Upper lobe of right lung (tissue), 1 donor: ENCODE results near the gene NPC2. TPM values are rescaled to one million over a fixed set of nuclear protein-coding genes. Genes with fewer than 3 reads are reported as not detected.

ENCODE experiments used
- ATAC-seq: fragments of 200-7000 bp; cut with Tn5 transposase; one replicate; pipeline ENCODE4 v1.9.1; 2020; ENCODE audit warnings: mild to moderate bottlenecking, moderate library complexity
- DNase-seq: peaks from one replicate; pipeline ENCODE4 v3.0.0-alpha.2; 2020
- H3K27ac ChIP-seq: fragments of 200-600 bp; one replicate; pipeline ENCODE4 v1.8.0; 2022
- H3K27me3 ChIP-seq: fragments of 200-600 bp; one replicate; pipeline ENCODE4 v1.8.0; 2022; ENCODE audit warnings: mild to moderate bottlenecking
- H3K36me3 ChIP-seq: fragments of 200-600 bp; one replicate; pipeline ENCODE4 v1.8.0; 2022
- H3K4me1 ChIP-seq: fragments of 200-600 bp; one replicate; pipeline ENCODE4 v1.8.0; 2022
- H3K4me3 ChIP-seq: fragments of 200-600 bp; one replicate; pipeline ENCODE4 v1.8.0; 2022; ENCODE audit warnings: mild to moderate bottlenecking
- H3K9me3 ChIP-seq: fragments of 200-600 bp; one replicate; pipeline ENCODE4 v1.8.0; 2022
- intact Hi-C: fragments of 100-400 bp; cut with DNase I; formaldehyde crosslinking; loops from one replicate; pipeline ENCODE4 v1.11.0; 2022
- total RNA-seq: library from RNA; stranded (reverse); fragmentation: NEBNext Ultra II Directional; extraction: Animal tissue kit (Norgen Biotek cat#: 25700); gene quantifications from one replicate; pipeline ENCODE4 v1.2.1, GENCODE V29; 2021
- TF ChIP-seq, protein P1 (sequence below): fragments of 200-600 bp; IDR thresholded peaks from one replicate; pipeline ENCODE4 v1.8.0; 2022; ENCODE audit warnings: antibody characterized with exemption
- donor health status: DM: no; HTN: yes; CAD: no; lungs with severe emphysema.

Gene NPC2
- total RNA-seq, 1 donor from 2014 or later: 849 TPM

- Histone ChIP-seq H3K27ac (peak overlapping the region; percentile 0), H3K27me3 (no peaks in the 10 kb centered on the region), H3K4me3 (no peak overlapping the region), H3K36me3 (peaks cover 10% of the 10 kb centered on the region), H3K4me1 (peaks cover 15% of the 10 kb centered on the region), H3K9me3 (no peaks in the 10 kb centered on the region)
- no peak for ATAC-seq
- intact Hi-C loops: no loop called here
- DNase-seq: peak; percentile 60
- TF ChIP-seq, protein P1, sequence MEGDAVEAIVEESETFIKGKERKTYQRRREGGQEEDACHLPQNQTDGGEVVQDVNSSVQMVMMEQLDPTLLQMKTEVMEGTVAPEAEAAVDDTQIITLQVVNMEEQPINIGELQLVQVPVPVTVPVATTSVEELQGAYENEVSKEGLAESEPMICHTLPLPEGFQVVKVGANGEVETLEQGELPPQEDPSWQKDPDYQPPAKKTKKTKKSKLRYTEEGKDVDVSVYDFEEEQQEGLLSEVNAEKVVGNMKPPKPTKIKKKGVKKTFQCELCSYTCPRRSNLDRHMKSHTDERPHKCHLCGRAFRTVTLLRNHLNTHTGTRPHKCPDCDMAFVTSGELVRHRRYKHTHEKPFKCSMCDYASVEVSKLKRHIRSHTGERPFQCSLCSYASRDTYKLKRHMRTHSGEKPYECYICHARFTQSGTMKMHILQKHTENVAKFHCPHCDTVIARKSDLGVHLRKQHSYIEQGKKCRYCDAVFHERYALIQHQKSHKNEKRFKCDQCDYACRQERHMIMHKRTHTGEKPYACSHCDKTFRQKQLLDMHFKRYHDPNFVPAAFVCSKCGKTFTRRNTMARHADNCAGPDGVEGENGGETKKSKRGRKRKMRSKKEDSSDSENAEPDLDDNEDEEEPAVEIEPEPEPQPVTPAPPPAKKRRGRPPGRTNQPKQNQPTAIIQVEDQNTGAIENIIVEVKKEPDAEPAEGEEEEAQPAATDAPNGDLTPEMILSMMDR: no peak
These were observed 17.9 kb upstream of the NPC2 start for GRCh38 chr14:74510959-74511409.

GRCh38 chr14:74510223-74510931, 17.3 kb upstream of the NPC2 start:
- Histone ChIP-seq H3K9me3 (no peaks in the 10 kb centered on the region), H3K36me3 (peaks cover 10% of the 10 kb centered on the region), H3K27me3 (no peaks in the 10 kb centered on the region), H3K27ac (no peak overlapping the region), H3K4me3 (no peak overlapping the region), H3K4me1 (peaks cover 15% of the 10 kb centered on the region)
- ATAC-seq (no peak), DNase-seq (peak; percentile 52)
- intact Hi-C loops: no loop called here
- TF ChIP-seq, protein P1: no peak

- ATAC-seq: no peak
- peak; percentile 34 for DNase-seq
- intact Hi-C loops: loop anchor here (10.0 kb wide), 1 partner anchor 95 kb away; no protein-coding TSS in a partner anchor
These were observed 16.6 kb upstream of the NPC2 start for GRCh38 chr14:74509587-74510222.

GRCh38 chr14:74508844-74509428, 15.8 kb upstream of the NPC2 start:
- intact Hi-C loops: loop anchor here (10.0 kb wide), 1 partner anchor 96 kb away; no protein-coding TSS in a partner anchor
- TF ChIP-seq, protein P1: no peak
- Histone ChIP-seq H3K4me1 (peaks cover 3% of the 10 kb centered on the region), H3K4me3 (no peak overlapping the region), H3K27me3 (no peaks in the 10 kb centered on the region), H3K36me3 (peaks cover 10% of the 10 kb centered on the region), H3K9me3 (no peaks in the 10 kb centered on the region), H3K27ac (no peak overlapping the region)
- peak; percentile 52 for DNase-seq
- ATAC-seq: no peak

More at GRCh38 chr14:74509587-74510222, 16.6 kb upstream of the NPC2 start:
- no peaks in the 10 kb centered on the region for H3K27me3 ChIP-seq
- no peaks in the 10 kb centered on the region for H3K9me3 ChIP-seq
- peaks cover 11% of the 10 kb centered on the region for H3K4me1 ChIP-seq
- H3K4me3 ChIP-seq: no peak overlapping the region
- TF ChIP-seq, protein P1: no peak
- no peak overlapping the region for H3K27ac ChIP-seq
- H3K36me3 ChIP-seq: peaks cover 10% of the 10 kb centered on the region

DNA sequence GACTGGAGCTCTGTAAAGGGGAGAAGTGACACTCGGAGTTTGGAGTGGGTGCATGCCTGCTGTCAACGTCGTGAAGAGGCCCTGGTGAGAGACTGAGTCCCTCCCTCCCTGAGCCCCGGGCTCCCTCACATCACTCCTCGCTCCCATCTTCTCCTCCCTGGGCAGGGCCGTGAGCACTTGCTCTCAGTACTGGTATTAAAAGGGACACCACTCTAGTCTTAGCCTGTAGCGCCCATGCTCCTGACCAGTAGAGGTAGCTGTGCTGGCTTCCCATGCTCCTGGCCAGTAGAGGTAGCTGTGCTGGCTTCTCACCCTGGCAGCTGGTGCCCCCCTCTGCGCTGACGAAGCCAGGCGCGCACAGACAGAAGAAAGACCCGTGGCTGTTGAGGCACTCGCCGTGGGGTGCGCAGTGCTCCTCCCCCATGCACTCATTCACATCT, 15.2 kb upstream of the NPC2 start:
- H3K9me3 ChIP-seq: no peaks in the 10 kb centered on the region
- TF ChIP-seq, protein P1: no peak
- no peak overlapping the region for H3K27ac ChIP-seq
- no peak for ATAC-seq
- no peak overlapping the region for H3K4me3 ChIP-seq
- H3K27me3 ChIP-seq: no peaks in the 10 kb centered on the region
- no peaks in the 10 kb centered on the region for H3K4me1 ChIP-seq
- intact Hi-C loops: loop anchor here (10.0 kb wide), 1 partner anchor 96 kb away; no protein-coding TSS in a partner anchor
- H3K36me3 ChIP-seq: peaks cover 10% of the 10 kb centered on the region
- peak; percentile 51 for DNase-seq
